ENCODE results near the gene SPOCK2. TPM values are rescaled to one million over a fixed set of nuclear protein-coding genes. Genes with fewer than 3 reads are reported as not detected.

Gene SPOCK2
- total RNA-seq, 1 donor from 2014 or later = 8.6 TPM

DNA sequence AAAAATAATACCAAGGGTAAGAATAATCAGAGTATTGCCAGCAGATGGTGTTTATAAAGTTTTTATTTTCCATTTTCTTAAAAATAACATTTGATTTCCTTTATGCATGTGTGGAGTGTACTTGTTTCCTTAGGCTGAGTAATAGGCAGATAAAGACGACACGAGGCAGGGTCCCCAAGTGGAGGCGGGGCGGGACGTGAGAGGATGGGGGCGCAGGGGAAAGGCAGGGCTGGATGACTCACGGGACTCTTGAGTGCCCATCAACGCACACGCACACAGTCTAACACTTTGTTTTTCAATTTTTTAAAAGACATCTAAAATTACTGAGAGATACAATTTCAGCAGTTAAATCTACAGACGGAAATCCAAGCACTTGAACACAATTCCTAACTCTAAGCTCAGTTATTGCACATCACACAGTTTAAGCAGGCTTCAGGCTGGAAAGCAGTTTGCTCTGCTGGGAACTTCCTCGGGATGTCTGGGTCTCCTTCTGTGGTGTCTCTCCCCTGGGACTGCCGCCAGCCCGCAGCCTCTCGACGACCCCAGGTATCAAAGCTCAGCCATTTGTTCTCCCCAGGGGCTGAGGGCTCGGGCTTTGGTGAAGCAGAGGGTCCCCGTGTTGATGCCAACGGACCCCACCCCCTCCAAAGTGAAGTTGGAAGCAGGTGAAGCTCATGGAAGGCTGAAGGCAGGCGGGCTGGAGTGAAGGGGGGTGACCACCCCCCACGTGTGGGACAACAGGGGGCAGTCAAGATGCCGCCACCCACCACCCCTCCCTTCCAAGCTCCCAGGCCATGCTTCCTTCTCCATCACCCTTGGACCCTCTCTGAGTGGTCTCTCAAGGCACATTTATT lies 29.1 kb downstream of the SPOCK2 start:
- peak overlapping the region; percentile 46 for H3K27ac ChIP-seq (replicated peaks)

GRCh38 chr10:72058347-72058898 lies 29.9 kb downstream of the SPOCK2 start:
- no peak for DNase-seq
- intact Hi-C loops (cut with micrococcal nuclease) = no loop called here

More for the DNA sequence above, 29.1 kb downstream of the SPOCK2 start:
- H3K4me3 ChIP-seq = no peak overlapping the region
- H3K27me3 ChIP-seq (ENCODE audit: low read depth) = no peaks in the 10 kb centered on the region
- DNase-seq = no peak
- no peaks in the 10 kb centered on the region for H3K36me3 ChIP-seq
- H3K9me3 ChIP-seq (replicated peaks) = no peaks in the 10 kb centered on the region
- intact Hi-C loops (cut with micrococcal nuclease) = no loop called here
- TF ChIP-seq, protein P1, sequence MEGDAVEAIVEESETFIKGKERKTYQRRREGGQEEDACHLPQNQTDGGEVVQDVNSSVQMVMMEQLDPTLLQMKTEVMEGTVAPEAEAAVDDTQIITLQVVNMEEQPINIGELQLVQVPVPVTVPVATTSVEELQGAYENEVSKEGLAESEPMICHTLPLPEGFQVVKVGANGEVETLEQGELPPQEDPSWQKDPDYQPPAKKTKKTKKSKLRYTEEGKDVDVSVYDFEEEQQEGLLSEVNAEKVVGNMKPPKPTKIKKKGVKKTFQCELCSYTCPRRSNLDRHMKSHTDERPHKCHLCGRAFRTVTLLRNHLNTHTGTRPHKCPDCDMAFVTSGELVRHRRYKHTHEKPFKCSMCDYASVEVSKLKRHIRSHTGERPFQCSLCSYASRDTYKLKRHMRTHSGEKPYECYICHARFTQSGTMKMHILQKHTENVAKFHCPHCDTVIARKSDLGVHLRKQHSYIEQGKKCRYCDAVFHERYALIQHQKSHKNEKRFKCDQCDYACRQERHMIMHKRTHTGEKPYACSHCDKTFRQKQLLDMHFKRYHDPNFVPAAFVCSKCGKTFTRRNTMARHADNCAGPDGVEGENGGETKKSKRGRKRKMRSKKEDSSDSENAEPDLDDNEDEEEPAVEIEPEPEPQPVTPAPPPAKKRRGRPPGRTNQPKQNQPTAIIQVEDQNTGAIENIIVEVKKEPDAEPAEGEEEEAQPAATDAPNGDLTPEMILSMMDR (IDR thresholded peaks at IDR 0.05; ENCODE audit: borderline replicate concordance) = no peak
- H3K4me1 ChIP-seq = peaks cover 28% of the 10 kb centered on the region

GRCh38 chr10:72056932-72057751 lies 31.2 kb downstream of the SPOCK2 start:
- Histone ChIP-seq H3K4me1 (peaks cover 28% of the 10 kb centered on the region), H3K9me3 (replicated peaks) (no peaks in the 10 kb centered on the region), H3K36me3 (no peaks in the 10 kb centered on the region), H3K27ac (replicated peaks) (peak overlapping the region; percentile 46), H3K4me3 (no peak overlapping the region), H3K27me3 (ENCODE audit: low read depth) (no peaks in the 10 kb centered on the region)
- TF ChIP-seq, protein P1 (IDR thresholded peaks at IDR 0.05; ENCODE audit: borderline replicate concordance) = no peak
- intact Hi-C loops (cut with micrococcal nuclease) = no loop called here
- DNase-seq = no peak

More at GRCh38 chr10:72058347-72058898, 29.9 kb downstream of the SPOCK2 start:
- no peaks in the 10 kb centered on the region for H3K9me3 ChIP-seq (replicated peaks)
- no peak overlapping the region for H3K4me3 ChIP-seq
- H3K36me3 ChIP-seq = no peaks in the 10 kb centered on the region
- peak overlapping the region; percentile 46 for H3K27ac ChIP-seq (replicated peaks)
- TF ChIP-seq, protein P1 (IDR thresholded peaks at IDR 0.05; ENCODE audit: borderline replicate concordance) = no peak
- no peaks in the 10 kb centered on the region for H3K27me3 ChIP-seq (ENCODE audit: low read depth)
- H3K4me1 ChIP-seq = peaks cover 28% of the 10 kb centered on the region

- TF ChIP-seq, protein P1 (IDR thresholded peaks at IDR 0.05; ENCODE audit: borderline replicate concordance) = no peak
- Histone ChIP-seq H3K4me1 (peaks cover 31% of the 10 kb centered on the region), H3K4me3 (no peak overlapping the region), H3K36me3 (no peaks in the 10 kb centered on the region), H3K27ac (replicated peaks) (no peak overlapping the region), H3K9me3 (replicated peaks) (no peaks in the 10 kb centered on the region), H3K27me3 (ENCODE audit: low read depth) (no peaks in the 10 kb centered on the region)
- DNase-seq = peak; percentile 45
- intact Hi-C loops (cut with micrococcal nuclease) = no loop called here
These were observed 32.2 kb downstream of the SPOCK2 start for GRCh38 chr10:72056113-72056512.

GRCh38 chr10:72053690-72054089 lies 34.7 kb downstream of the SPOCK2 start:
- Histone ChIP-seq H3K4me1 (peaks cover 31% of the 10 kb centered on the region), H3K9me3 (replicated peaks) (peaks cover 4% of the 10 kb centered on the region), H3K27me3 (ENCODE audit: low read depth) (no peaks in the 10 kb centered on the region), H3K4me3 (no peak overlapping the region), H3K36me3 (no peaks in the 10 kb centered on the region), H3K27ac (replicated peaks) (no peak overlapping the region)
- TF ChIP-seq, protein P1 (IDR thresholded peaks at IDR 0.05; ENCODE audit: borderline replicate concordance) = no peak
- no peak for DNase-seq
- intact Hi-C loops (cut with micrococcal nuclease) = loop anchor here (5.0 kb wide), 1 partner anchor 284 kb away; no protein-coding TSS in a partner anchor
